C4-2B (cell line): ENCODE data around the gene SELENOK.

Experiments used
- H3K27ac ChIP-seq: fragments of 450-650 bp; 2 replicates; pipeline ENCODE4 v1.5.1; 2017
- ZFX ChIP-seq: fragments of 450-650 bp; IDR thresholded peaks from 2 replicates; pipeline ENCODE4 v1.6.1; 2017
- TF ChIP-seq, protein P1 (sequence below): fragments of 450-650 bp; conservative IDR thresholded peaks from 2 replicates; pipeline ENCODE4 v1.5.1; 2017; ENCODE audit warnings: mild to moderate bottlenecking

Gene SELENOK

DNA sequence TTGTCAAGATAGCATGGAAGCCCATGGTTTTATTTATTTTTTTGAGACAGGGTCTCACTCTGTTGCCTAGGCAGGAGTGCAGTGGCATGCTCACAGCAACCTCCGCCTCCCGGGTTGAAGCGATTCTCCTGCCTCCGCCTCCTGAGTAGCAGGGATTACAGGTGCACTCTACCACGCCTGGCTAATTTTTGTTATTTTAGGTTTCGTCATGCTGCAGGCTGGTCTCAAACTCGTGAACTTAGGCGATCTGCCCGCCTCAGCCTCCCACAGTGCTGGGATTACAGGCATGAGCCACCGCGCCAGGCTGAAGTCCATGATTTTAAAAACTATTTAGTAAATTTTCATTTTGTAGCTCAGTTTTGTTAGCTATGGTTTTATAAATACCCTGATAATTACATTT is 7.0 kb downstream of the SELENOK start:
- H3K27ac ChIP-seq: no peak overlapping the region
- TF ChIP-seq ZFX: no peak
- TF ChIP-seq, protein P1, sequence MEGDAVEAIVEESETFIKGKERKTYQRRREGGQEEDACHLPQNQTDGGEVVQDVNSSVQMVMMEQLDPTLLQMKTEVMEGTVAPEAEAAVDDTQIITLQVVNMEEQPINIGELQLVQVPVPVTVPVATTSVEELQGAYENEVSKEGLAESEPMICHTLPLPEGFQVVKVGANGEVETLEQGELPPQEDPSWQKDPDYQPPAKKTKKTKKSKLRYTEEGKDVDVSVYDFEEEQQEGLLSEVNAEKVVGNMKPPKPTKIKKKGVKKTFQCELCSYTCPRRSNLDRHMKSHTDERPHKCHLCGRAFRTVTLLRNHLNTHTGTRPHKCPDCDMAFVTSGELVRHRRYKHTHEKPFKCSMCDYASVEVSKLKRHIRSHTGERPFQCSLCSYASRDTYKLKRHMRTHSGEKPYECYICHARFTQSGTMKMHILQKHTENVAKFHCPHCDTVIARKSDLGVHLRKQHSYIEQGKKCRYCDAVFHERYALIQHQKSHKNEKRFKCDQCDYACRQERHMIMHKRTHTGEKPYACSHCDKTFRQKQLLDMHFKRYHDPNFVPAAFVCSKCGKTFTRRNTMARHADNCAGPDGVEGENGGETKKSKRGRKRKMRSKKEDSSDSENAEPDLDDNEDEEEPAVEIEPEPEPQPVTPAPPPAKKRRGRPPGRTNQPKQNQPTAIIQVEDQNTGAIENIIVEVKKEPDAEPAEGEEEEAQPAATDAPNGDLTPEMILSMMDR: no peak

DNA sequence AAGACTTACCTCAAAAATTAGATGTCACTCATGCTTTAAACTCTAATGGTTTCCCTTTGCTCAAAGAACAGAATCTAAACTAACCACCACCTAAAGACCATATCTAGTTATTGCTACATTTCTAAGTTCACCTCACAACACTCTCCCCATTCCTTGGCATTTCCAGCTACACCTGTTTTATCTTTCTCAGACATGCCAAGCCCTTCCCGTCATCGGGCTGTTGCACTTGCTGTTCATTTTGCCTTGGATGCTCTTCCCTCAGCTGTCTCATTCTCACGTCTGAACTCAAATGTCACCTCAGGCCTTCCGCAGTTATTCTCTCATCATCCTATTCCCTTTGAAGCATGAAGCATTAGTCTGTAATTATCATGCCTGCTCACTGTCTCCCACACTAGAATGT is 8.7 kb downstream of the SELENOK start:
- TF ChIP-seq ZFX: no peak
- TF ChIP-seq, protein P1: no peak
- H3K27ac ChIP-seq: no peak overlapping the region

DNA sequence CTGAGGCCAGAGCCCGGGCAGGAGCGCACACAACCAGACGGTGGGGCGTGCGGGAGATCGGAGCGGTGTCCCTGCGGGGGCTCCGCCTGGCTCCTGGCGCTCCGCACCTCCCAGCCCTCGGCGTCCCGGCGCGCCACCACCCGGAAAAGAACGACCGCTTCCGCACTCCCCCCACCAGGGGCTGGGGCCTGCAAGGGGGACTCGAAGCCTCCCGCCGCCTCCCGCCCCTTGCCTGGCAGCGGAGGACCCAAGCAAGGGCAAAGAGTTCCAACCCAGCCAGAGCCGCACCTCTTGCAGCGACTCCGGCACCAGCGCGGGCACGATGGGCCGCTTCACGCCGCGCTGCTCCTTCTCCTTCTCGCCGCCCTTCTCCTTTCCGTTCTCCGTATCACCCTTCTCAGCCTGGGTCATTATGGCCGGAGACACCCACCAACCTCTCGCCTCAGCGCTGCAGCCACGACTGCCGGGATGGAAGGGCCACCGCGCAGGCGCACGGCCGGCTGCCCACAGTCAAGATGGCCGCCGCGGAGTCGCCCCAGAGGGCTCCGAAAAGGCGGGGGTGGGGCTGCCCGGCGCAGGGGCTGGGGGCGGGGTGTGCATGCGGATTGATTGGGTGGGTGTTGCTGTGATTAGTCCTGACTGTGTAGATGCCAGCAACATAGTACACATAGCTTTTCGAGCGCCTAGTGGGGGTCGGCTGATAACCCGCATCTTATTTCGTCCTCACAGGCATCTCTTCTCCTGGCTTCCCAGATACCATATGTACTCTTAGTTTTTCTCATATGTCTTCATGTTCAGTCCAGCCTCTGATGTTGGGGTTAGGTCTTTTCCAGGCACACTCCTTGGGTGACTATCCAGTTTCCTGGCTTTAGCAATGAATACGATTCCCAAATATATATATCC is 9.7 kb downstream of the SELENOK start, which contains the start of gene ACTR8:
TSS of gene ACTR8 (minus strand) at position 462 of the 903 bp plus-strand sequence. CDS start at position 411, 51 bp downstream.
- TF ChIP-seq, protein P1: no peak
- peak; percentile 58; the same call in 1 of the 2 replicates for TF ChIP-seq ZFX

DNA sequence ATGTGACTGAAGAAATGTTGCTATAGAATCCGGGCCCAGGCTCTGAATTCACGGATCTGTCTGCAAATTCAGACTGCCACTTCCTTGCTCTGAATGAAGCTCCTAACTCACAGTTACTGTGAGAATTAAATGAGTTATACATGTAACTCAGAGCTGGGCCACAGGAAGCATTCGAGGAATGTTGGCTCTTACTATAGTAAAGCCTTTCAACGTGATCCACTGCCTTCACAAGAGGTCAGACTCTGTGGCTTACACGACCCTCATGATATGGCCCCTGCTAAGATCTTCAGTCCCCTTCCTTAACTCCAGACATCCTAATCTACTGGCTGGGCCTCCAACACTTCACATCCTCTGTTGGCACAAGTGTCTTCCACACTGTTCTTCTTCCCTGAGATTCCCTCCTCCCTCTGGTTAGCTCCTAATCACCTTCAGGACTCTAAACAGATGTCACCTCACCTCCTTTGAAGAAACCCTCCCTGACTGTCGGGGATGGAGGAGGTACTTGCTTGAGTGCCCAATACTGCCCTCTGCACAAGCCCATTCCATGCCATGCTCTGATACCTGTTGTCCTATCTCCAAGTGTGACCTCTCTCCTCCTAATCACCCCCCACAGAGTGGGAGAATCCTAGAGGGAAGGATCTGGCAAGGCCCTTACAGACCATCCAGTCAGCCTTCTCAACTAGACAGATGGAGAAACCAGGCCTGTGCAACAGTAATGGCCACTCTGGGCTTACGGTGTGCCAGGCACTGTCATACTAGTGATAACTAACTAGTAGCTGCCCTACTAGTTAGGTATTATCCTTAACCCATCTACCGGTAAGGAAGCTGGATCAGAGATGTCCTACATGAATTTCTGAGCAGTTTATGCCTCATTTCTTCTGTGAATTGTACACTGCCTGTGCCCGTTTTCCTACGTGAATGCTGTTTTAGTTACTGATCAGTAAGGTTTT is 11.0 kb downstream of the SELENOK start:
- TF ChIP-seq ZFX: no peak
- TF ChIP-seq, protein P1: no peak
- H3K27ac ChIP-seq: peak overlapping the region; percentile 90; the same call in 1 of the 2 replicates

More for the DNA sequence above, 9.7 kb downstream of the SELENOK start, which contains the start of gene ACTR8:
- H3K27ac ChIP-seq: peak within 1 kb of the TSS; percentile 90

DNA sequence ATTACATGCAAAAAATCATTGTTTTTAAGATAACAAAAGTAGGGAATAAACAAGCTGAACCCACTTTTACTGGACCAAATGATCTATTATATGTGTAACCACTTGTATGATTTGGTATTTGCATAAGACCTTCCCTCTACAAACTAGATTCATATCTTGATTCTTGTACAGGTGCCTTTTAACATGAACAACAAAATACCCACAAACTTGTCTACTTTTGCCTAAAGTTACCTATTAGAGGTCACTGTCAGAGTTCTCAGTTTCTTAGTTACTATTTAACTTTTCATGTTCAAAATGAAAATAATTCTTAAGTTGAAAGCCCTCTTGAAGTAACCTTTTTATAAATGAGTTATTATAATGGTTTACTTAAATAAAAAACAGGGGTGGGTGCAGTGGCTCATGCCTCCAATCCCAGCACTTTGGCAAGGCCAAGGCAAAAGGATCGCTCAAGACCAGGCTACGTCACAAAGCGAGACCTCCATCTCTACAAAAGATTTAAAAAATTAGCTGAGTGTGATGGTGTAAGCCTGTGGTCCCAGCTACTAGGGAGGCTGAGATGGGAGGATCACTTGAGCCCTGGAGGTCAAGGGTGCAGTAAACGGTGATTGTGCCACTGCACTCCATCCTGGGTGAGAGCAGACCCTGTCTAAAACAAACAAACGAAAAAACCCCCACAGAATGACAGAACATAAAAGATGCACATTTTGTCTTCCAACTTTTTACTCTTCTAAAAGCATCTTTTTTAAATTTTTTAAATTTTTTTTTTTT is 25.7 kb downstream of the SELENOK start:
- H3K27ac ChIP-seq: no peak overlapping the region

DNA sequence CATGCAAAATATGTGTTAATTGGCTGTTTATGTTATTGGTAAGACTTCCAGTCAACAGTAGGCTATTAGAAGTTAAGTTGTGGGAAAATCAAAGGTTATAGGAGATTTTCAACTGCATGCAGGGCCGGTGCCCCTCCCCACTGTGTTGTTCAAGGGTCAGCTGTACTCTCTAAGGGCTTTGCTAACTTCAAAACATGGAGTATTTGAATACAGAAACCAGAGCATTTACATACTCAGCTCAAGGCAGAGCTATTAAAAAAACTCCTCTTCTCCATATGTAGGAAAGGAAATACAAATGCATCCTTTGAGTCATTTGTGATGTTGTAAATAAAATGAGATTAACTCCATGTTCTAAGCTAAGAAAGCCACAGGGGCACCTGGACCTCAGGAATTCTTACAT is 28.5 kb downstream of the SELENOK start:
- H3K27ac ChIP-seq: no peak overlapping the region
- TF ChIP-seq ZFX: no peak
- TF ChIP-seq, protein P1: no peak

More for the DNA sequence above, 25.7 kb downstream of the SELENOK start:
- no peak for TF ChIP-seq ZFX
- TF ChIP-seq, protein P1: no peak
